GM19240 (cell line): ENCODE results near the gene ANKS1B.
"Not testable (repeated sequence)": the region's sequence is repeated elsewhere in the genome, so short reads cannot be mapped to it uniquely, and the experiment has no call there.

Experiments
- DNase-seq: peaks from one replicate; pipeline ENCODE4 v3.0.0; 2011; ENCODE audit warnings: low spot score; ENCODE audit not compliant: insufficient read length

Gene ANKS1B

GRCh38 chr12:99598785-99599184 is 386.0 kb downstream of the ANKS1B start:
- DNase-seq: no peak

- no peak for DNase-seq
Measured at GRCh38 chr12:99596762-99597161, 388.0 kb downstream of the ANKS1B start.

GRCh38 chr12:99577125-99577524 is 407.6 kb downstream of the ANKS1B start:
- DNase-seq: not testable (repeated sequence)

GRCh38 chr12:99573980-99574379 is 410.8 kb downstream of the ANKS1B start:
- no peak for DNase-seq

- no peak for DNase-seq
Measured at GRCh38 chr12:99567072-99567471, 417.7 kb downstream of the ANKS1B start.

- DNase-seq: no peak
Measured at GRCh38 chr12:99558109-99558508, 426.6 kb downstream of the ANKS1B start.

GRCh38 chr12:99553461-99553860 is 431.3 kb downstream of the ANKS1B start:
- no peak for DNase-seq

GRCh38 chr12:99552022-99552421 is 432.7 kb downstream of the ANKS1B start:
- DNase-seq: no peak

GRCh38 chr12:99549651-99550050 is 435.1 kb downstream of the ANKS1B start:
- DNase-seq: no peak

- no peak for DNase-seq
Measured at GRCh38 chr12:99549196-99549595, 435.5 kb downstream of the ANKS1B start.

GRCh38 chr12:99544457-99544856 is 440.3 kb downstream of the ANKS1B start:
- no peak for DNase-seq

GRCh38 chr12:99529966-99530365 is 454.8 kb downstream of the ANKS1B start:
- peak; percentile 2 for DNase-seq

GRCh38 chr12:99528478-99528877 is 456.3 kb downstream of the ANKS1B start:
- DNase-seq: no peak

GRCh38 chr12:99523853-99524252 is 460.9 kb downstream of the ANKS1B start:
- no peak for DNase-seq

GRCh38 chr12:99522456-99522855 is 462.3 kb downstream of the ANKS1B start:
- DNase-seq: no peak

- DNase-seq: no peak
Measured at GRCh38 chr12:99521664-99522063, 463.1 kb downstream of the ANKS1B start.

GRCh38 chr12:99513066-99513465 is 471.7 kb downstream of the ANKS1B start:
- no peak for DNase-seq

- no peak for DNase-seq
Measured at GRCh38 chr12:99505805-99506204, 478.9 kb downstream of the ANKS1B start.

GRCh38 chr12:99498756-99499155 is 486.0 kb downstream of the ANKS1B start:
- no peak for DNase-seq

GRCh38 chr12:99495799-99496198 is 488.9 kb downstream of the ANKS1B start:
- no peak for DNase-seq

GRCh38 chr12:99493197-99493596 is 491.5 kb downstream of the ANKS1B start:
- DNase-seq: no peak

- DNase-seq: no peak
Measured at GRCh38 chr12:99486277-99486676, 498.5 kb downstream of the ANKS1B start.

- no peak for DNase-seq
Measured at GRCh38 chr12:99479149-99479548, 505.6 kb downstream of the ANKS1B start.

- no peak for DNase-seq
Measured at GRCh38 chr12:99476956-99477355, 507.8 kb downstream of the ANKS1B start.
